Measurements from ENCODE around the gene DUXA. TPM values are rescaled to one million over a fixed set of nuclear protein-coding genes. Genes with fewer than 3 reads are reported as not detected.

Gene DUXA
- total and polyA plus RNA-seq, 10 of the 15 experiments (the other 5 are each of a cell fraction or from before 2014, with no cell fraction given) = not detected

DNA sequence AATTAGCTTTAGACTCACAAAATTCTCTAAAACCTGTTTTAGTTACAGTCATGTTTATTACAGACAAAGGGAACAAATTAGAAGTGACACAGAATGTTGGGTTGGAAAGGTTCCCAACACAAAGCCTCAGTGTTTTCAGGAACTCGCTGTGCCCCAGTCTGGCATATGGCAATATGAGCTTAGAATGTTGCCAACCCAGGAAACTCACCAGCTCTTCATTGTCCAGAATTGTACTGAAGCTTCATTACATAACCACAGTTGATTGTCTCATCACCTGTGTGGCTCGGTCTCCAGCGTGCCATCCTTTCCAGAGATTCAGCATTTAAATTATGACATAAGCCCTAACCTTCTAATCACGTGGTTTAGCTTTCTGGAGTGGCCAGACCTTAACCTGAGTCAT is 43.1 kb upstream of the DUXA start:
- intact Hi-C loops (cut with micrococcal nuclease; ENCODE audit: unreplicated experiment) = no loop called here
- no peaks in the 10 kb centered on the region for H4K20me1 ChIP-seq (ENCODE audit: control insufficient read depth, insufficient read depth)
- H3K27ac ChIP-seq (ENCODE audit: control insufficient read depth, insufficient read depth) = no peak overlapping the region
- CTCF ChIA-PET = interaction anchor here (0.7 kb wide), 1 partner anchor 9 kb away, joined by 3 read pairs; no protein-coding TSS in a partner anchor
- ATAC-seq (no peak), DNase-seq (ENCODE audit: low read depth, low spot score) (no peak), FAIRE-seq (no peak)
- H3K4me1 ChIP-seq (ENCODE audit: control insufficient read depth, insufficient read depth, low read length) = no peaks in the 10 kb centered on the region
- no peak overlapping the region for H3K4me2 ChIP-seq (ENCODE audit: control insufficient read depth, insufficient read depth)
- no peak overlapping the region for H3K4me3 ChIP-seq
- no peaks in the 10 kb centered on the region; the same call in 2 of the 3 replicates for H3K9me3 ChIP-seq (replicated peaks; ENCODE audit: control insufficient read depth, insufficient read depth, low read length)
- WGBS (ENCODE audit: insufficient coverage, insufficient replicate concordance, low lambda C conversion rate, missing lambda C conversion rate) = 72% methylated on average over 4 of the region's 4 CpGs
- POLR2A ChIA-PET = no interaction called here
- H3K9ac ChIP-seq (ENCODE audit: control insufficient read depth, insufficient read depth, low read length) = no peak overlapping the region
- peaks cover 5 to 35% of the 10 kb centered on the region in 2 experiments for H3K36me3 ChIP-seq (ENCODE audit: control insufficient read depth in 2 of 2, insufficient read depth in 2 of 2, low read length in 1 of 2)
- no peaks in the 10 kb centered on the region for H3K27me3 ChIP-seq (replicated peaks in 1 of 2; ENCODE audit: control insufficient read depth in 2 of 2, insufficient read depth in 2 of 2, low read length in 1 of 2)
- no peak for TF ChIP-seq FOS (IDR thresholded peaks at IDR 0.05; ENCODE audit: borderline replicate concordance, extremely low read depth, insufficient read length)
- TF ChIP-seq YY1 (IDR thresholded peaks at IDR 0.05; ENCODE audit: low read depth, low read length) = no peak
- TF ChIP-seq TCF7 (IDR thresholded peaks at IDR 0.05; ENCODE audit: borderline replicate concordance) = no peak
- no peak for TF ChIP-seq HDGF (IDR thresholded peaks at IDR 0.05)
- no peak for TF ChIP-seq ZNF217 (IDR thresholded peaks at IDR 0.05)
- TF ChIP-seq CBX5 (IDR thresholded peaks at IDR 0.05; ENCODE audit: low read depth) = no peak
- TF ChIP-seq SMAD1 (IDR thresholded peaks at IDR 0.05; ENCODE audit: low read depth, partially characterized antibody) = no peak
- no peak for TF ChIP-seq EZH2 (IDR thresholded peaks at IDR 0.05; ENCODE audit: borderline replicate concordance, control insufficient read depth, low read depth, low read length)
- no peak for TF ChIP-seq CBX3 (IDR thresholded peaks at IDR 0.05; ENCODE audit: borderline replicate concordance, low read depth)
- TF ChIP-seq SIN3A (IDR thresholded peaks at IDR 0.05; ENCODE audit: low read depth, low read length) = no peak
- no peak for TF ChIP-seq POLR2AphosphoS5 (IDR thresholded peaks at IDR 0.05; ENCODE audit: low read length)
- TF ChIP-seq CREM (IDR thresholded peaks at IDR 0.05; ENCODE audit: low read depth) = no peak
- TF ChIP-seq POLR2A (IDR thresholded peaks at IDR 0.05; ENCODE audit: low read depth, low read length) = no peak
- TF ChIP-seq SPI1 (IDR thresholded peaks at IDR 0.05; ENCODE audit: borderline replicate concordance, insufficient read depth, low read depth, low read length) = no peak
- TF ChIP-seq, protein P1, sequence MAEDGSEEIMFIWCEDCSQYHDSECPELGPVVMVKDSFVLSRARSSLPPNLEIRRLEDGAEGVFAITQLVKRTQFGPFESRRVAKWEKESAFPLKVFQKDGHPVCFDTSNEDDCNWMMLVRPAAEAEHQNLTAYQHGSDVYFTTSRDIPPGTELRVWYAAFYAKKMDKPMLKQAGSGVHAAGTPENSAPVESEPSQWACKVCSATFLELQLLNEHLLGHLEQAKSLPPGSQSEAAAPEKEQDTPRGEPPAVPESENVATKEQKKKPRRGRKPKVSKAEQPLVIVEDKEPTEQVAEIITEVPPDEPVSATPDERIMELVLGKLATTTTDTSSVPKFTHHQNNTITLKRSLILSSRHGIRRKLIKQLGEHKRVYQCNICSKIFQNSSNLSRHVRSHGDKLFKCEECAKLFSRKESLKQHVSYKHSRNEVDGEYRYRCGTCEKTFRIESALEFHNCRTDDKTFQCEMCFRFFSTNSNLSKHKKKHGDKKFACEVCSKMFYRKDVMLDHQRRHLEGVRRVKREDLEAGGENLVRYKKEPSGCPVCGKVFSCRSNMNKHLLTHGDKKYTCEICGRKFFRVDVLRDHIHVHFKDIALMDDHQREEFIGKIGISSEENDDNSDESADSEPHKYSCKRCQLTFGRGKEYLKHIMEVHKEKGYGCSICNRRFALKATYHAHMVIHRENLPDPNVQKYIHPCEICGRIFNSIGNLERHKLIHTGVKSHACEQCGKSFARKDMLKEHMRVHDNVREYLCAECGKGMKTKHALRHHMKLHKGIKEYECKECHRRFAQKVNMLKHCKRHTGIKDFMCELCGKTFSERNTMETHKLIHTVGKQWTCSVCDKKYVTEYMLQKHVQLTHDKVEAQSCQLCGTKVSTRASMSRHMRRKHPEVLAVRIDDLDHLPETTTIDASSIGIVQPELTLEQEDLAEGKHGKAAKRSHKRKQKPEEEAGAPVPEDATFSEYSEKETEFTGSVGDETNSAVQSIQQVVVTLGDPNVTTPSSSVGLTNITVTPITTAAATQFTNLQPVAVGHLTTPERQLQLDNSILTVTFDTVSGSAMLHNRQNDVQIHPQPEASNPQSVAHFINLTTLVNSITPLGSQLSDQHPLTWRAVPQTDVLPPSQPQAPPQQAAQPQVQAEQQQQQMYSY (CRISPR knock-in tag; IDR thresholded peaks at IDR 0.05) = no peak
- no peak for TF ChIP-seq HDAC6 (IDR thresholded peaks at IDR 0.05; ENCODE audit: unreplicated experiment)
- in situ Hi-C loops (cut with MboI) = no loop called here
- RAD21 ChIA-PET (ENCODE audit: unreplicated experiment) = no interaction called here
- H2AFZ ChIP-seq (ENCODE audit: control insufficient read depth, low read depth, low read length) = no peak overlapping the region
- H3K79me2 ChIP-seq (ENCODE audit: control insufficient read depth, insufficient read depth, low read length) = no peaks in the 10 kb centered on the region; the same call in 1 of the 2 replicates
- SMC1A ChIA-PET (ENCODE audit: uncharacterized antibody, unreplicated experiment) = interaction anchor here (0.9 kb wide), 1 partner anchor 17 kb away, joined by 3 read pairs; no protein-coding TSS in a partner anchor
- BruUV-seq (replicated peaks) = no TSS peak

Data from GM12878 (cell line).